K562 (cell line): ENCODE data around the gene ANK3. TPM values are rescaled to one million over a fixed set of nuclear protein-coding genes. Genes with fewer than 3 reads are reported as not detected.

Experiments used
- AFF4 ChIP-seq: sonication (generic); formaldehyde crosslinking; IDR thresholded peaks from 2 replicates; pipeline ENCODE4 v1.8.0; 2023; ENCODE audit warnings: mild to moderate bottlenecking, missing genetic modification reagents
- FOSL1 ChIP-seq: fragments of 200-800 bp; sonication (Bioruptor generic); conservative IDR thresholded peaks from 2 replicates; pipeline ENCODE4 v1.6.1; 2016; ENCODE audit warnings: missing genetic modification characterization, missing compliant biosample characterization
- GABPB2 ChIP-seq: fragments of 250-450 bp; sonication (Bioruptor Pico); conservative IDR thresholded peaks from 2 replicates; pipeline ENCODE4 v1.5.1; 2021; ENCODE audit warnings: mild to moderate bottlenecking
- HNRNPH1 ChIP-seq: fragments of 200-400 bp; formaldehyde crosslinking; optimal IDR thresholded peaks from 2 replicates; pipeline ENCODE3; 2017; ENCODE audit warnings: low read depth, mild to moderate bottlenecking, low read length, moderate library complexity
- KLF6 ChIP-seq: fragments of 250-450 bp; sonication (Bioruptor Pico); IDR thresholded peaks from 2 replicates; pipeline ENCODE4 v1.4.0; 2020; ENCODE audit warnings: mild to moderate bottlenecking, moderate library complexity, borderline replicate concordance
- LEF1 ChIP-seq: fragments of 450-650 bp; IDR thresholded peaks from 2 replicates; pipeline ENCODE4 v1.6.1; 2016; ENCODE audit warnings: mild to moderate bottlenecking
- ZNF23 ChIP-seq: fragments of 250-450 bp; sonication (Bioruptor Pico); IDR thresholded peaks from 2 replicates; pipeline ENCODE4 v1.4.0; 2020; ENCODE audit warnings: mild to moderate bottlenecking
- ZNF764 ChIP-seq: fragments of 250-450 bp; sonication (Bioruptor Pico); IDR thresholded peaks from 2 replicates; pipeline ENCODE4 v1.4.0; 2020; ENCODE audit warnings: low read depth, mild to moderate bottlenecking, moderate library complexity
- polyA plus RNA-seq, 8 experiments: library from polyadenylated mRNA; depleted of rRNA in 4 of 8; stranded (reverse) in 5 of 8; unstranded in 3 of 8; fragments of >200 nt; fragmentation: Nextera tagmentation in 2 of 8; fragmentation: Illumina TruSeq in 1 of 8; extraction: Ambion mirVana in 2 of 8; extraction: Trizol in 1 of 8; gene quantifications; 2 replicates each; pipeline versions ENCODE4 v1.2.1 to v1.2.3, GENCODE V29; 2011 to 2014; ENCODE audit warnings: inconsistent platforms in 1 of 8, missing spikeins in 1 of 8
- total RNA-seq, 7 experiments: library from RNA; depleted of rRNA in 6 of 7; stranded (reverse); fragments of >200 nt in 6 of 7; fragmentation: Illumina TruSeq in 2 of 7; extraction: Trizol in 2 of 7; gene quantifications; 2 replicates each; pipeline versions ENCODE4 v1.2.1 to v1.2.3, GENCODE V29; 2011 to 2021; ENCODE audit warnings: low replicate concordance in 1 of 7
- TF ChIP-seq, protein P1 (sequence below): fragments of 200-800 bp; sonication (Bioruptor generic); IDR thresholded peaks from 2 replicates; pipeline ENCODE4 v1.6.1; 2017; ENCODE audit warnings: missing genetic modification characterization, missing compliant biosample characterization
- TF ChIP-seq, protein P2 (sequence below): fragments of 250-450 bp; sonication (Bioruptor Pico); IDR thresholded peaks from 2 replicates; pipeline ENCODE4 v1.4.0; 2020; ENCODE audit warnings: mild to moderate bottlenecking, moderate library complexity

ANK3 gene
- total and polyA plus RNA-seq, 9 of the 15 experiments (the other 6 are each of a cell fraction or from before 2014, with no cell fraction given): 10.0 to 32.3 (median 17.9) TPM

DNA sequence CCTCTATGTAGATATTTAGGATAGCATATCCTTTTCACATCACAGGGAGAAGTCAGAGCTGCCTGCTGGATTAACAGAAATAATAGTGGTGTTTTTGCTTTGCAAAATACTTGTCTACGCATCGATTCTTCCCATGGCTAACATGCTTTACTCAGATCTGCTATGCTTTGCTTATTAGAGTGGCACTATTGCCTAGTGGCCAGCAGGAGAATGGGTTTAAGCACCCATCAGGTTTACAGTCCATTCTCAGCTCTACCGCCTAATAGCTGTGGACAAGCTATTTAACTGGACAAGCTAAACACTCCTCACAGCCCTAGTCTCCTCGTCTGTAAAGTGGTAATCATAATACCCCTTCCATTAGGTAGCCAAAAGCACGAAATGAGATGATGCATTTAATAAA is 265.1 kb downstream of the ANK3 start (continued):
- TF ChIP-seq AFF4 (CRISPR knock-in tag) (no peak), GABPB2 (CRISPR knock-in tag) (no peak), LEF1 (no peak), FOSL1 (tag) (no peak), ZNF23 (no peak), KLF6 (no peak), ZNF764 (CRISPR knock-in tag) (no peak), HNRNPH1 (no peak)
- TF ChIP-seq, protein P1, sequence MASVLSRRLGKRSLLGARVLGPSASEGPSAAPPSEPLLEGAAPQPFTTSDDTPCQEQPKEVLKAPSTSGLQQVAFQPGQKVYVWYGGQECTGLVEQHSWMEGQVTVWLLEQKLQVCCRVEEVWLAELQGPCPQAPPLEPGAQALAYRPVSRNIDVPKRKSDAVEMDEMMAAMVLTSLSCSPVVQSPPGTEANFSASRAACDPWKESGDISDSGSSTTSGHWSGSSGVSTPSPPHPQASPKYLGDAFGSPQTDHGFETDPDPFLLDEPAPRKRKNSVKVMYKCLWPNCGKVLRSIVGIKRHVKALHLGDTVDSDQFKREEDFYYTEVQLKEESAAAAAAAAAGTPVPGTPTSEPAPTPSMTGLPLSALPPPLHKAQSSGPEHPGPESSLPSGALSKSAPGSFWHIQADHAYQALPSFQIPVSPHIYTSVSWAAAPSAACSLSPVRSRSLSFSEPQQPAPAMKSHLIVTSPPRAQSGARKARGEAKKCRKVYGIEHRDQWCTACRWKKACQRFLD (CRISPR knock-in tag): no peak
- TF ChIP-seq, protein P2, sequence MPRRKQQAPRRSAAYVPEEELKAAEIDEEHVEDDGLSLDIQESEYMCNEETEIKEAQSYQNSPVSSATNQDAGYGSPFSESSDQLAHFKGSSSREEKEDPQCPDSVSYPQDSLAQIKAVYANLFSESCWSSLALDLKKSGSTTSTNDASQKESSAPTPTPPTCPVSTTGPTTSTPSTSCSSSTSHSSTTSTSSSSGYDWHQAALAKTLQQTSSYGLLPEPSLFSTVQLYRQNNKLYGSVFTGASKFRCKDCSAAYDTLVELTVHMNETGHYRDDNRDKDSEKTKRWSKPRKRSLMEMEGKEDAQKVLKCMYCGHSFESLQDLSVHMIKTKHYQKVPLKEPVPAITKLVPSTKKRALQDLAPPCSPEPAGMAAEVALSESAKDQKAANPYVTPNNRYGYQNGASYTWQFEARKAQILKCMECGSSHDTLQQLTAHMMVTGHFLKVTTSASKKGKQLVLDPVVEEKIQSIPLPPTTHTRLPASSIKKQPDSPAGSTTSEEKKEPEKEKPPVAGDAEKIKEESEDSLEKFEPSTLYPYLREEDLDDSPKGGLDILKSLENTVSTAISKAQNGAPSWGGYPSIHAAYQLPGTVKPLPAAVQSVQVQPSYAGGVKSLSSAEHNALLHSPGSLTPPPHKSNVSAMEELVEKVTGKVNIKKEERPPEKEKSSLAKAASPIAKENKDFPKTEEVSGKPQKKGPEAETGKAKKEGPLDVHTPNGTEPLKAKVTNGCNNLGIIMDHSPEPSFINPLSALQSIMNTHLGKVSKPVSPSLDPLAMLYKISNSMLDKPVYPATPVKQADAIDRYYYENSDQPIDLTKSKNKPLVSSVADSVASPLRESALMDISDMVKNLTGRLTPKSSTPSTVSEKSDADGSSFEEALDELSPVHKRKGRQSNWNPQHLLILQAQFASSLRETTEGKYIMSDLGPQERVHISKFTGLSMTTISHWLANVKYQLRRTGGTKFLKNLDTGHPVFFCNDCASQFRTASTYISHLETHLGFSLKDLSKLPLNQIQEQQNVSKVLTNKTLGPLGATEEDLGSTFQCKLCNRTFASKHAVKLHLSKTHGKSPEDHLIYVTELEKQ (CRISPR knock-in tag): no peak
